DMS53 treated with DMSO at 0.1 percent for 48 hours (cell line): ENCODE measurements around the gene TEX35.
"Not testable (repeated sequence)": the region's sequence is repeated elsewhere in the genome, so short reads cannot be mapped to it uniquely, and the experiment has no call there.

Experiments used
- DNase-seq: peaks from one replicate; lab custom pipeline; 2025; ENCODE audit not compliant: unreplicated experiment; lab: John Stamatoyannopoulos, UW

Gene TEX35

DNA sequence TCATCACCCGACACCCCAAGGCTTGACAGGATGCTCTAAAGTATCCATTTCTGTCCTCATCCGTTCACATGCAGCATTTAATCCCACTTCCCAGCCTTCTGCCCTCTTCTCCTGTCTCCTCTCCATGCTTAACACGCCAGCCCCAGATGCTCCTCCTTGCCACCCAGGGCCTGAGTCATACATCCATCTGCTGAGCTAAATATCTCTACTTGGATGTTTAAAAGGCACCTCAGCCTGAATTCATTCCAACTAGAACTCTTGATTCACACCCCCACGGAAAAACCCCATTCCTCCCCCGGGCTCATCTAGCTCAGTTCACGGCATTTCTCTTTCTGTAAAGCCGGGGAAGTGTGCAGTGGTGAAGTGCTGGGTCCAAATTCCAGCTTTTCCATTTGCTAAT, 27.7 kb downstream of the TEX35 start:
- no peak for DNase-seq

DNA sequence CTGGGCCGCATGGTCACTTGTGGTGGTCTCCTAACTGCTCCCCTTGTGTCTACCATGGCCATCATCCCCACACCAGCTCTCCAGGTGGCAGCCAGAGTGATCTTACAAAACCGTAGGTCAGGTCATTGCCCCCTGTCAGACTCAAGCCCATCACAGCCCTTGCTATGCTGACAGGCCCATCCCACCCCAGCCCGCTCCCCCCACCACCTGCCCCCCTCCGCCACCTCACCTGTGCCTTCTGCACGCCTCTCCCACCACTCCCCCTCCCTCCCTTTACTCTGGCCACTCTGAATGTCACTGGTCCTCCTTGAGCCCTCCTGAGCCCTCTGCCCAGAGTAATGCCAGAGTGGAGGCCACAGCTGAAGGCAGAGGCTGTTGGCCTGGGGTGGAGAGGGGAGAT, 28.5 kb downstream of the TEX35 start:
- DNase-seq: no peak

DNA sequence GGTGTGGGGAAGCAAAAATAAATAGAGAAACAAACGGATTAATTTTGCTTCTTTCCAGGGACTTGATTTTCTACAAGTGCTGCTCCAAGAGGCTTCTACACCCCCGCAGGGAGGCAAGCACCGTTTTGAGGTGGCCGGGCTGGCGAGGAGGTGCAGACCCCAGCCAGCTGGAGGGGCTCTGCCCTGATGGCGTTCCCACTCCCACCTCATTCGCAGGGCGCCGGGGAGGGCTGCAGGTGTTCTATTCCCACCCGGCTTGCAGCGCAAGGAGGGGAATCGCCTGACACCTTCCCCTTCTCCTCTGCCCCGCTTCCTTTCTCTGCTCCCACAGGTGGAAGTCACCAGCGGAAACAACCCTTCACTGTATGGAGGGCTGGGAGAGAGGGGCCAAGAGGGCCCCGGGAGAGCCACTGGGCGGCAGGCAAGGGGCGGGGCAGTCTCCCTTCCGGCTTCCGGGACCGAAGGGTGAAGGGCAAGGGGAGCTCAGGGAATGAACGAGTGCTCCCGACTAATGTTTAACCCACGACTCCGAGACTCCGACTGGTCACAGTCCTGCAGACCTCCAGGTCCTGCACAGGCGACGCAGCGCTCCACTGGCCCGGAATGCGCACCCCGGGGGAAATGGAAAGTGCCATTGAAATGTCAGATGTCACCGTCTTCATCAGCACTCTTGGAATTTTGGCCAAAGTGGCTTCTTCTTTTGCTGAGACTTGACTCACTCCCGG, 29.1 kb downstream of the TEX35 start:
- DNase-seq: peak; percentile 63

DNA sequence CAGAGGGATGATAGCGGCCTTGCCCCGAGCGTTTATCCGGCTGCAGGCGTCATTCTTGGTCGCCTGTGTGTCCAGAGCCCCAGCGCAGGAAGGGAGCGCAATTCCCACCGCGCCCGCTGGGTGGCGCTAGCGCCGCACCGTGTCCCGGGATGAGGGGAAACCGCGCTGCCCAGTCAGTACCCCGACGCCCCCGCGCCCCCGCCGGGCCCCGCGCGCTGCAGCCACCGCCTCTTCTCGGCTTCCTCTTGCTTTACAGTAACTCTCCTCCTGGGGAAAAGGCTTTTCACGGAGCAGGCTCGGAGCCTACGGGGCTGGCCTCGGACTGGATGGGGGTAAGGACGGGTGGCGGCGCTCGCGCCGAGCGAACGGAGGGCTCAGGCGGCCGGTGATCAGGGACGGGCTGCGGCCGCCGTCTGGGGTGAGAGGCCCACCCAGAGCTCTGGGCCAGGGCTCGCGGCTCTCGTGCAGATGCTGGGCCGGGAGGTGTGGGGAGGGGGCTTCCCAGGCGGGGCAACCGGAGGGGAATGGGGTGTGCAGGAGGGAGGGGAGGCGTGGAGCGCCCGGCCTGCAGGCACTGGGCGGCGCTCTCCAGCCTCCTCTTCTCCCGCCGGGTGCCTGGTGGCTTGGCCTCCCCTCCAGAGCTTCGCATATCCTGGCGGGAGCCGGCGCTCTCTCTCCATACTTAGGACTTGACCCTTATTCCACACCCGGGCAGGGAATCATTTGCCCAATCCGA, 29.8 kb downstream of the TEX35 start:
- peak; percentile 65 for DNase-seq

DNA sequence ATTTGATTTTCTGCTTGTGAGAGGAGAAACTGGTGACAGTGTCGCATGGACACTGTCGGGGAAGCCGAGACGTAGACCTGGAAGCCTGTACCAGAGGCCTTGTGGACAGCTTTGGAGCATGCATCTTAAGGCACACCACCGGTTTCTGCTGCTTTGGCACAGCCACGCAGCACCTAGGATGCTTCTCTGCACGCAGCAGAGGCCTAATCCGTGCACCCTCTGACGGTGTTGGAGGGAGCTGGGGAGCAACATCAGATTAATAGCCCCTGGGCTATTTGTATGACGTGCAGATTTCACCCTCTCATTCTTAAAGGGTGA, 30.3 kb downstream of the TEX35 start:
- peak; percentile 65 for DNase-seq

DNA sequence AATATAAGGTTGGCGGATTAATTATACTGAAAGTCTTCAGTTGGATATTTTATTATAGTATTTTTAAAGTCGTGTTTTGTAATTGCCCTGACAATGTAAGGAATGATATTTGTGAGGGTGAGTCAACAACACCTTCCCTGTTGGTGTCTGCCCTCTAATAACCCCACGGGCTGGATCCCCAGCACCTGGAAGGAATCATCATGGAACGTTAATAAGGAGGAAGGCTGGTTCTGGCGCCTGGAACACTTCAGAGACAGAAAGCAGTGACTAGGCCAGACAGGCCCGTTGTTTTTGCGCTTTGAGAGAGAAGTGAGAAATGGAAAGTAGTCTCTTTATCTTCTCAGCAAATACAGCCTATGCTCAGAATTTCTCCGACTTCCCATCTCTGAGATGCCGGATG, 31.6 kb downstream of the TEX35 start:
- DNase-seq: no peak

DNA sequence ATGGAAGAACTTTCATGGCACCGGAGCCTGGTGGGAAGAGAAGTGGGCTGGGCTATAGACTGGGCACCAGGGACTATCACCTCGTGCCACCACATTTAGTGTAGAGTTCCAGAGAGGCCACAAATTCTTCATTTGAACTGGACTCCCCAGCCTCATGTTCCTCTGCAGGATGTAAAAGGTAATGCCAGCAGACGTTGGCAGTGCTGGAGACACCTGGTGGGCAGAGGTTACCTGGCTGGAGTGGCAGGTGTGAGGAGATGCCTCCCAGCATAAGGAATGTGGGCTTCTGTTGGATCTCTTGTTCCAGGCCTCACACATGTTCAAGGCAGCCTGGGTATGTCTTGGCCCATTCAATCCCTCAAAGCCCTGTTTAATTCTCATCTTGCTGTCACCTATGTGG, 35.2 kb downstream of the TEX35 start:
- no peak for DNase-seq

DNA sequence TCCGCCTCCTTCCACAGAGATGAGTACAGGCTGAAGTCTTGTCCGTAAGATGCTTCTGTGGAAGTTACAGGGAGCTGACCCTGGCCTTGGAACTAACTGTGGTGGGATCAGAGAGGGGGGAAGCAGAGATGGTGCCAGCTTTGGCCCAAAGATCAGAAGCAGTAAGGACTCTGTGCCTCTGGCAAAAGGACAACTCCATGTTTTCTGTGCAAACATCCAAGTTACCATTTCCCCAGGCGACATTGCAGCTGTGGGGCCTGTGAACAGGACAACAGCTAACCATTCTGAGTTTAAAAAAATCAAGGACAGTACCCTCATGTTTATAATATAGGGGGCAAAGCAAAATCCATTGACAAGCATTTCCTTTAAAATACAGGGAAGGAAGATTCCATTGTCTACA, 38.4 kb downstream of the TEX35 start:
- no peak for DNase-seq

DNA sequence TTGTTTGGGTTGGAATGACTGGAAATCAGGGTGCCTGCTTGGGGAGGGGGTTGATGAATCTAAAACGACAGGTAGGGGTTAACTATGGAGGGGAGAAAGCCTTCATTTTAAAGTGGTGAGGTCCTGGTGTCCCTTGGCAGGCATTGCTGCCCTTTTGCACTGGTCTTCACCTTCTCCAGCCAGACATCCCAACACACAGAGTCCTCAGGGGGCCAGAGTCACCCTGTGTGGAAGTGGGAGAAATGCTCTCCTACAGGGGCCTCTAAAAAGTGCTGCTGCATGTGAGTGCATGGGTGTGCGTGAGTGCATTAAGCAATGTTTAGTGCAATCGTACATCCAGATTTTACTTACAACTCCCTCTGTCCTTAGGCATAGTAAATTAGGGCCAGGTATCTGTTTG, 39.0 kb downstream of the TEX35 start:
- DNase-seq: no peak

DNA sequence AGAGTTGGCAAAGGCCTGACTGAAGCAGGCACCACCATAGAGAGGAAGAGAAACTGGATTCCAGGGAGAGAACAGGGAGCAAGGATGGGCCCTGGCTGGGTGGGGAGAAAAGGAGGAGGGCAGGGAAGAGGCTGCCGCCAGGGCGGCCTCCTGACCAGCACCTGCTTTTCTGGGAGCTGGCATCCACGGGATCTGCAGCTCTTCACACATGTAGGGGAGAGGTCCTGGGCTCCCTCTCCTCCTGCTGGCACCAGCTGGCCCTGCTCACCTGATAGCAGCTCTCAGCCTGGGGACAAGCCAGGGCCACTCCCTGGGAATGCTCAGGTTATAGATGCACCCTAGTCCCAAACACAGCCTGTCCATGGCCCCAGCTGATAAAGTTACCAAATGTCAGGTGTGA, 39.9 kb downstream of the TEX35 start:
- DNase-seq: no peak

DNA sequence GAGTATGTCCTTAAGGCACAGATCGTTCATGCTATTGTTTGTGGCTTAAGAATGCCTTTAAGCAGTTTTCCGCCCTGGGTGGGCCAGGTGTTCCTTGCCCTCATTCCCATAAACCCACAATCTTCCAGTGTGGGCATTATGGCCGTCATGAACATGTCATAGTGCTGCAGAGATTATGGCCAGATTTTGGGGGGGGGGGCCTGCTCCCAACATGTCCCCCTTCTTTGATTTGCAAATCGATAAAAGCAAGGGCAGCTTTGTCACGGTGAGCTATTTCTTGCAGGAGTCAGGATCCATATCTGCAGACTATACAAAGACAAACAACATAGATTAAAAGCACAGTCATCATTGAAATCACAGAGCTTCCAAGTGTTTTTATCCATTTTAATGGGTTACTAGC, 41.4 kb downstream of the TEX35 start:
- DNase-seq: not testable (repeated sequence)

DNA sequence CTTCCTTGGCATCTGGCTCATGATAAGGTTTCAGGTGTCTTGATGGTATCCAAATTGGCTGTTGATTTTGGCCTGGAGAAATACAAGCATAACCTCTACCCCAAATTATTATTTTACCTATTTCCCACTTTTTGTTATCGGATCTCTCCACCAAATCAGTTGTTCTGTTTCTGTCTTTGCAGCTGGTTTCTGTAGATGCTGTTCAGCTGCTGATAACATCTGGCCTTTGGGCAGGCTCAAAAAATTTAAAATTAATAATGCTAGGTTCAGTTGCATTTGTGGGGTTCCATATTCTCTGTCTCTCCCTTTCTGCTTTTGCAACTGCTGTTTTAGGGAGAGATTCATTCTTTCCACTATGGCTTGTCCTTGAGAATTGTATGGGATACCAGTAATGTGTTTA, 42.7 kb downstream of the TEX35 start:
- not testable (repeated sequence) for DNase-seq

DNA sequence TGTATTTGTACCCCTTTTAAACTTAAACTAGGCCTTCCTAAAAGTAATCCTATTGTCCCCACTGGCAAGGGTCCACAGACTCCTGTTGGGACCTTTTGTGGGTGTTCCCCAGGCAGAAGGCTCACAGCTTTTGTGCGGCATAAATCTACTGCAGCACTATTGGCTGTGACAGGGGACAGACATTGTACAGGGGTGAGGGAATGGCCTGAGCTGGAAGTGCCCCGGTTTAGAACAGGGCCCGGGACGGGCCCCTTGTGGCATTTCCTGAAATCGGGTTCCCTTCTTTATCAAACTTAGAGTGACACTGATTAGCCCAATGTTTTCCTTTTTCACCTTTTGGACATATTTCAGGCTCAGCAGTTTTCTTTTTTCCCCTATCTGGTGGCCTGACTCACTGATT, 45.9 kb downstream of the TEX35 start:
- not testable (repeated sequence) for DNase-seq

DNA sequence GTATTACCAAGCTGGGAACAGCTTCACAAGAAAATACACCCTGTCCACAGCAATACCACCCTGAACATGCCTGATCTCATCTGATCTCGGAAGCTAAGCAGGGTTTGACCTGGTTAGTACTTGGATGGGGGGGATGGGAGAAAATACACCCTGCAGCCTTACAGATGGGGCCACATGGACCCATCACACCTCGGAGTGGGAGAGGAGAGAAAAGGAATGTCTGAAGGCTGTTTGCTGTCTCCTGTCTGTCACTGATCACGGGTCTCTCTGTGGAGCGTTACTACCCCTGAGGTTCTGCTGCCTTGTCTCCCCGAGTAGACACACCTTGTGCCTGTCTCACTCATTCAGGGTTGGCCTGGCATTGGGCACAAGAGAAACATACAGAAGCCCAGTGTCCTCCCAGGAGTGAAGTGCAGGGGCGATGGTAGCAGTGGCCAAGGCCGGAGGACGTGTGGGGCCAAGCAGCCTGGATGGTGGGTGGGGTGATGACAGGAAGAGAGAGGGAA, 48.0 kb downstream of the TEX35 start:
- DNase-seq: no peak

DNA sequence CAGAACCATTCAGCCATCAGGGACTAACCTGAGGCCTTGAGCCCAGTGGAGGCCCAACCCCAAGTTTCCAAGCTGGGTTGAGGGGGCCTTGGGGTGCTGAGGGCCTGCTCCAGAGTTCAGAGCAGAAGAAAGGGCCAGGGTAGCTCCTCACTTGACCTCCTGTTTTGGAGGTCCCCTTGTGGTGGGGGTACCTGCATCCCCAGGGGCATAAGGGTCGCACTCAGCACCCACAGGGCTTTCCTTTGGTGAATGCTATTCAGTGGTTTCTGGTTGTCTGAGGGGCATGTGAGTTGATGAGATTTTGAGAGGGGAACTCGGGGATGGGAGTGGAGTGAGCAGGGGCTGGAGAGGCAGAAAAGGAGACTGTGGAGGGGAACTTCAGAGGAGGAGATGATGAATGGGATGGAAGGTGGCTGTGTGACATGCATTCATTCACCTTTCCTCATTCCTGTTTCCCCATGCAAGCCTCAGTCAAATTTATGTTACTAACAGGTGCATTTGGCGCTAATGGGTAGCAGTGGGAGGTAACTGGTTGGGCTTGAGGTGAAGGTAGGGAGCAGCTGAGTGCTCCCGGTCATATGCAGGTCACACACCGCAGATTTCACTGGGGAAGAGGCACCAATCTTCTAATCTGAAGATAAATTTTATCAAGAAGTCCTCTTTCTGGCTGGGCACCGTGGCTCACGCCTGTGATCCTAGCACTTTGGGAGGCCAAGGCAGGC, 50.4 kb downstream of the TEX35 start:
- no peak for DNase-seq

DNA sequence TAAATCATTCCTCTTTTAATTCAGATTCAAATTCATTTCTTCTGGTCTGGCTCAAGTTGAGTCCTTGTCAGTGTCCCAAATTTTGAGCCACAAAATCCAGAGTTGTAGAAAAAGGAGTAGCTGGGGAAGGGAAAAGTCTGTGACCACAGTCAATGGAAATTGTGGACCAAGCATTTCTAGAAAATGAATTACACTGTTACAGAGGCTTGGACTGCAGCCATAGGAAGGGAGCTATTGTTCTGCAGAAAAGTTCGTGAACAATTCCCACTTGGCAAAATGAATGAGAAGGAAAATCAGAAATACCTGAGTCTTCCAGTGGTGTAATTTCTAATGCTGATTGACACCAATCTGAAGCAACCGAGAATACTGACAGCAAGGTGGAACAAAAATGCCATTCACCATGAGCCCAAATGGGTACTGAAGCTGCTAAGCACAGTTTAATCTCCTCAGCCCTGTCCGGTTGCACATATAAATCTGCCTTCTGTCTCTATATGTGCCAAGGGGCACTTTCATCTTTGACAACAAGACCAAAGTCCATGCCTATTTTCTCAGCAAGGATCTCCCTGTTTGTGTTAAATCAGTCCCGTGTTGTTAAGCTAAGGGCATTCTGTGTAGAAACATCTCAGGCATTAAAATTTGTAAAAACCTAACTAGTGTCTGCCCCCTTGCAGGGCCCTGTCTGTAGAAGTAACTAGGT, 51.3 kb downstream of the TEX35 start:
- no peak for DNase-seq

DNA sequence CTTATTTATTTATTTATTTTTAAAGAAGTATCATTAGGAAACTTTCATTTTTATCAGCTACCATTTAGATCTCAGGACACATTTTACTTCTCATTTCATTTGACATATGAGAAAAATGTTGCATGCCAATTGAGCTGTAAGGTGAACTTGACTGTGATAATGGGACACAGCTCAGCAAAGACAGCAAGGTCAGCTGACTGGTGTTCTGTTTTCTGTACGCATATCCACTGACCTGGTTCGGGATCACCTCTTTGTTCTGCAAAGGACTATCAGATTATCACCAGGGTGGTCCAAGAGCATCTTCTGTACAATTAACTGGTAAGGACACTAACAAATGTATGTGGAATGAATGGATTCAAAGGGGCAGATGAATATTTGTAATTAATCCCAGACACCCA, 51.9 kb downstream of the TEX35 start:
- DNase-seq: no peak

DNA sequence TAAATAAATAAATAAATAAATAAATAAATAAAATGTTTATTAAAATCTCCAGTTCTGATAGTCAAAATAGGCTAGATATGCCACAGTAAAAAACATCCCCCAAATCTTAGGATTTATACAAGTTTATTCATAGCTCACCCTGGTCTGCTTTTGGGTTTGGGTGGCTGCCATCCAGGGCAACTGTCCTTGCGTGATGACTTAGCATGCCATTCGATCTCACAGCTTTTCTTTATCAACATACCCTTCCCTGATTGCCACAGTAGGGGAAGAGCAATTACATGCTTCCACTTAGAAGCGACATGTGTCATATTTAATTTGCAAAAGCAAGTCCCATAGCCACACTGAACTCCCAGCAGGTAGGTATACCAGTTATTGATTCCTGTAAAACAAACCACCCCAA, 52.7 kb downstream of the TEX35 start:
- no peak for DNase-seq

DNA sequence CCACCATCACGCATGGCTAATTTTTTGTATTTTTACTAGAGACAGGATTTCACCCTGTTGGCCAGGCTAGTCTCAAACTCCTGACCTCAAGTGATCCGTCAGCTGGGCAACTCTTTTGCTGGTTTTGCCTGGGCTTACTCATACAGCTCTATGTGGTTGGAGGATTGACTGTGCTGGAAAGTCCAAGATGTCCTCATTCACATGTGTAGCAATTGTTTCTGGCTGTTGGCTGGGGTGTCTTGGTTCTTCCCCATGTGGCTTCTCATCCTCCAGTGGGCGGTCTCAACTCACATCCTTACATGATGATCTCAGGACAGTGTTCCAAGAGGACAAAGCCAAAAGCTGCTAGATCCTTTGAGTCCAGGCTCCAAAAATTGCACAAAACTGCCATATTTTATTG, 53.3 kb downstream of the TEX35 start:
- no peak for DNase-seq

DNA sequence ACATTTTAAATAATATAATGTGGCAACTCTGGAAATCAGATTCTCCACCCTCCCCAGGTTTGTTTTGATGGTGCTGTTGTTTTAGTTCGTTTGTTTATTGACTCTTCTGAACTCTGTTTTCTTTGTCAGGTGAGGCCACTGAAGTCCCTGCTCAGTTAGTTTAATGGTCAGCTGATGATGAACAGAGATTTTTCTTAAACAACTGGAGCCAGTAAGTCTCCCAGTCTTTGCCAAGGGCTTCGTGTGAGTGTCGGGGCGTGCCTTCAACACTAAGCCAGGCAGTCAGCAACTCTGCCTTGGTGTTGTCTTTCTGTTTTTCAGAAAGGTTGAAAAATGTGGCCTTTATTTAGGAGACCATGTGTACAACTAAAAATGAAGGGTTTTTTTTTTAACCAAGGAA, 58.9 kb downstream of the TEX35 start:
- no peak for DNase-seq
